Smooth muscle cell (in vitro differentiated cells): ENCODE measurements around the gene MRPS5. TPM values are rescaled to one million over a fixed set of nuclear protein-coding genes. Genes with fewer than 3 reads are reported as not detected.

ENCODE experiments used
- DNase-seq: peaks from one replicate; lab custom pipeline; 2025; ENCODE audit not compliant: unreplicated experiment; lab: John Stamatoyannopoulos, UW
- H2AFZ ChIP-seq: fragments of 200-600 bp; sonication (generic); 2 replicates; pipeline ENCODE4 v1.6.0; 2016; ENCODE audit warnings: antibody characterized with exemption, low read depth, mild to moderate bottlenecking
- H3F3A ChIP-seq: fragments of 200-600 bp; sonication (generic); 2 replicates; pipeline ENCODE4 v1.6.0; 2017; ENCODE audit warnings: antibody characterized with exemption, low read depth
- H3K27ac ChIP-seq: fragments of 200-600 bp; sonication (generic); 2 replicates; pipeline ENCODE4 v1.5.1; 2016; ENCODE audit warnings: low read depth, mild to moderate bottlenecking
- H3K27me3 ChIP-seq: fragments of 200-600 bp; sonication (generic); 2 replicates; pipeline ENCODE4 v1.6.1; 2016; ENCODE audit warnings: low read depth, mild to moderate bottlenecking
- H3K36me3 ChIP-seq: fragments of 200-600 bp; sonication (generic); 2 replicates; pipeline ENCODE4 v1.5.1; 2016; ENCODE audit warnings: low read depth
- H3K4me1 ChIP-seq: fragments of 200-600 bp; sonication (generic); 2 replicates; pipeline ENCODE4 v1.5.1; 2016; ENCODE audit warnings: low read depth
- H3K4me2 ChIP-seq: fragments of 200-600 bp; sonication (generic); 2 replicates; pipeline ENCODE4 v1.6.0; 2016; ENCODE audit warnings: mild to moderate bottlenecking
- H3K4me3 ChIP-seq: fragments of 200-600 bp; sonication (generic); 2 replicates; pipeline ENCODE4 v1.5.1; 2016; ENCODE audit warnings: mild to moderate bottlenecking
- H3K79me2 ChIP-seq: fragments of 200-600 bp; sonication (generic); 2 replicates; pipeline ENCODE4 v1.6.0; 2016; ENCODE audit warnings: low read depth, mild to moderate bottlenecking
- H3K9ac ChIP-seq: fragments of 200-600 bp; sonication (generic); 2 replicates; pipeline ENCODE4 v1.6.0; 2016; ENCODE audit warnings: low read depth
- H3K9me3 ChIP-seq: fragments of 200-600 bp; sonication (generic); replicated peaks from 2 replicates; pipeline ENCODE4 v1.5.1; 2016; ENCODE audit warnings: low read depth
- H4K20me1 ChIP-seq: fragments of 200-600 bp; sonication (generic); 2 replicates; pipeline ENCODE4 v1.6.0; 2016; ENCODE audit warnings: low read depth
- WGBS: methylation state at CpG from one replicate; pipeline ENCODE4 v1.1.7; 2016; ENCODE audit warnings: low lambda C conversion rate; 5-methylcytosine and 5-hydroxymethylcytosine counted together
- polyA plus RNA-seq: library from polyadenylated mRNA; unstranded; fragments of >200 nt; fragmentation: Nextera tagmentation; extraction: Ambion mirVana; gene quantifications from 2 replicates; pipeline ENCODE4 v1.2.1, GENCODE V29; 2016
- total RNA-seq: library from RNA; depleted of rRNA; stranded (reverse); fragments of >200 nt; gene quantifications from 2 replicates; pipeline ENCODE4 v1.2.3, GENCODE V29; 2014
- TF ChIP-seq, protein P1 (sequence below): fragments of 200-600 bp; sonication (generic); IDR thresholded peaks from 2 replicates; pipeline ENCODE4 v1.5.1; 2017; ENCODE audit warnings: borderline replicate concordance, mild to moderate bottlenecking, antibody characterized with exemption; ENCODE audit not compliant: insufficient read depth, poor library complexity, severe bottlenecking

The MRPS5 gene
- total and polyA plus RNA-seq, 2 experiments from 2014 or later, result 41.1 to 46.2 TPM

DNA sequence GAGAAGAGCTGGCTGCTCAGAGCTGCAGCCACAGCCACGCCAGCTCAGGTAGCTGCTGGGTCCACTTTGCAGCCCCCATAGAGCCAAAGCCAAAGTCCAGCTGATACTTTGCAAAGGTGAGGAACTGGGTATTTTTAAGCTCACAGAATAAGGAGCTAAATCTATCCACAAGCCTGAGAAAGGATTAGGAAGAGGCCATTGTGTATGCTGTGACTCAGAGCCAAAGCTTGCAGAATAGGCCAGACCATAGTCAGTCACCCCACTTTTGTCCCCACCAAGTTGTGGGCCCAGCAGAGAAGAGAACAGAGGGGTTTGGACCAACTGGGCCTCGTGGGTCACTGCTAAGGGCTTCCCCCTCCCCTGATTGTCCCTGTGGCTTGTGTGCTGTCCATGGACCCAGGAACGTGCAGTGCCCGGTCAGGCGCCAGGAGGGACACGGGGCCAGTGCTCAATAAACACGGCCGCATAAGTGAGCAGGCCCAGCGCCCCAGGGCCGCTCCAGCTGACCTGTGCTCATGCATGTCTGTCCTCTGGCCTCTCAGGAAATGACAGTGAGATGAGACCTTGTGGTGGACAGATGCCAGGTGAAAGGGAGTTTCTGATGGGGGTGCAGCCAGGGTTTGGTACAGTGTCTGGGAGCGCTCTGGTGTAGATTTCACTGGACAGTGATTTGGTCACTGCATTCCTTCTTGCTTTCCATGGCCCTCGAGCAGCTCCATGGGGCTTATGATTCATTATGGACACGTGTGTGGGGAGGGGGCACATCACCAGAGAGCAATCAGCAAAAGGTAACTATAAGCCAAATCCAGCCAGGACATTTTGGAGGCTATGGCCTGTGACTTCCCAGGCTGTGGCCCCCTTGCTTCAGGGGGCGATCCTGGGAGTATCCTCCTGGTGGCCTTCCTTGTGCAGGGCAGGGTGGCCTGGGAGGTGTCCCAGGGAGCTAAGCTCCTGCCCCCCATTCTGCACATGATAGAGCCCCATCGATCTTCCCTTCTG, 64.8 kb downstream of the MRPS5 start:
- DNase-seq, result no peak
- TF ChIP-seq, protein P1, sequence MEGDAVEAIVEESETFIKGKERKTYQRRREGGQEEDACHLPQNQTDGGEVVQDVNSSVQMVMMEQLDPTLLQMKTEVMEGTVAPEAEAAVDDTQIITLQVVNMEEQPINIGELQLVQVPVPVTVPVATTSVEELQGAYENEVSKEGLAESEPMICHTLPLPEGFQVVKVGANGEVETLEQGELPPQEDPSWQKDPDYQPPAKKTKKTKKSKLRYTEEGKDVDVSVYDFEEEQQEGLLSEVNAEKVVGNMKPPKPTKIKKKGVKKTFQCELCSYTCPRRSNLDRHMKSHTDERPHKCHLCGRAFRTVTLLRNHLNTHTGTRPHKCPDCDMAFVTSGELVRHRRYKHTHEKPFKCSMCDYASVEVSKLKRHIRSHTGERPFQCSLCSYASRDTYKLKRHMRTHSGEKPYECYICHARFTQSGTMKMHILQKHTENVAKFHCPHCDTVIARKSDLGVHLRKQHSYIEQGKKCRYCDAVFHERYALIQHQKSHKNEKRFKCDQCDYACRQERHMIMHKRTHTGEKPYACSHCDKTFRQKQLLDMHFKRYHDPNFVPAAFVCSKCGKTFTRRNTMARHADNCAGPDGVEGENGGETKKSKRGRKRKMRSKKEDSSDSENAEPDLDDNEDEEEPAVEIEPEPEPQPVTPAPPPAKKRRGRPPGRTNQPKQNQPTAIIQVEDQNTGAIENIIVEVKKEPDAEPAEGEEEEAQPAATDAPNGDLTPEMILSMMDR, result no peak
- Histone ChIP-seq H3F3A (no peaks in the 10 kb centered on the region), H3K9ac (no peak overlapping the region), H2AFZ (no peak overlapping the region), H3K27ac (no peak overlapping the region), H3K36me3 (no peaks in the 10 kb centered on the region), H3K9me3 (no peaks in the 10 kb centered on the region), H4K20me1 (no peaks in the 10 kb centered on the region), H3K4me1 (no peaks in the 10 kb centered on the region), H3K27me3 (no peaks in the 10 kb centered on the region), H3K79me2 (no peaks in the 10 kb centered on the region), H3K4me2 (no peak overlapping the region), H3K4me3 (no peak overlapping the region)
- WGBS, result 85% methylated on average over 15 of the region's 15 CpGs

DNA sequence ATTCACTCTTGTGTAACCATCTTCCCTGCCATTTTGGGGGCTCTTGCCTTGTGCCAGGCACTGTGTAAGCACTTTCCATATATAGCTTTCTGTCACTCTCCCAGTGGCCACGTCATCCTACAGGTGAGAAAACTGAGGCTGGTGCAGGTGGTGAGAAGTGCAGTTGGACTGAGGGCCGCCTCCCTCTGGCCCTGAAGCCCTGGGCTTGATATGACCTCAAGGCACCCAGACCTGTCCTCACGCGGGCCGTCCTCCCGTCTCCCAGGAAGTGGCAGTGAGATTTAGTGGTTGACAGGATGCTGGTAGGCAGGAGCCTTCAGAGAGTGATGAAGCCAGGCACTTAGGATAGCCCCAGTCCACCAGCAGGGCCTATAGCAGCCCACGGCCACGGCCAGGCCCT, 65.6 kb downstream of the MRPS5 start:
- Histone ChIP-seq H2AFZ (no peak overlapping the region), H3K4me1 (no peaks in the 10 kb centered on the region), H3K9ac (no peak overlapping the region), H3K4me2 (no peak overlapping the region), H4K20me1 (no peaks in the 10 kb centered on the region), H3K27ac (no peak overlapping the region), H3K36me3 (no peaks in the 10 kb centered on the region), H3K9me3 (no peaks in the 10 kb centered on the region), H3K4me3 (no peak overlapping the region), H3F3A (no peaks in the 10 kb centered on the region), H3K27me3 (no peaks in the 10 kb centered on the region), H3K79me2 (no peaks in the 10 kb centered on the region)
- TF ChIP-seq, protein P1, result no peak
- no peak for DNase-seq
- 74% methylated on average over 8 of the region's 8 CpGs for WGBS

DNA sequence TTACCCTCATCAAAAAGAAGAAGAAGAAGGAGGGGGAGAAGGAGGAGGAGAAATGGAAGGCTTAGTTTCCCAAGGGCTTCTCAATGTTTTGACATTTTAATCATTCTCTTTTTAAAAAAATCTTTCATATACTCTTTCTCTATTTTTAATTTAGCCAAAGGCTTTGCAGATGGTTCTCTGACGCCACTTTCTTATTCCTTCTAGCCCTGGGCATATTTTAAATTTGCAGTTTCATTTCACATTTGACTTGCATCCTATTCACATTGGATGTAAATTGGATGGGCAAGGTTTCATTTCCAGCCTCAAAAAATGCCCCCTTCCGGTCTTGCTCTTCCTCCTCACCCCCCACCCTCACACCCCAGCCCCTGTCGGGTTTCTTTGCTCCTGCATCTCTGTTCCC, 66.3 kb downstream of the MRPS5 start:
- no peaks in the 10 kb centered on the region for H3K4me1 ChIP-seq
- WGBS, result 67% methylated on average over 3 of the region's 3 CpGs
- H3K36me3 ChIP-seq, result no peaks in the 10 kb centered on the region
- DNase-seq, result no peak
- no peak overlapping the region for H3K27ac ChIP-seq
- no peaks in the 10 kb centered on the region for H3K9me3 ChIP-seq
- no peaks in the 10 kb centered on the region for H4K20me1 ChIP-seq
- no peak overlapping the region for H3K4me2 ChIP-seq
- no peak overlapping the region for H3K9ac ChIP-seq
- TF ChIP-seq, protein P1, result no peak
- no peaks in the 10 kb centered on the region for H3K79me2 ChIP-seq
- H3K27me3 ChIP-seq, result no peaks in the 10 kb centered on the region
- no peaks in the 10 kb centered on the region for H3F3A ChIP-seq
- H3K4me3 ChIP-seq, result no peak overlapping the region
- no peak overlapping the region for H2AFZ ChIP-seq
